Stimulated activated CD4-positive, alpha-beta T cell treated with anti-CD3 and anti-CD28 coated beads, Interleukin-4, amount 100 ng/mL, for 48 hours (primary cell): ENCODE measurements around the gene PRAC2.

ENCODE experiments used
- DNase-seq, 2 donors: peaks; one replicate each; pipeline ENCODE4 v3.0.0-alpha.2; 2020; ENCODE audit warnings: low read depth in 2 of 2

Gene PRAC2

DNA sequence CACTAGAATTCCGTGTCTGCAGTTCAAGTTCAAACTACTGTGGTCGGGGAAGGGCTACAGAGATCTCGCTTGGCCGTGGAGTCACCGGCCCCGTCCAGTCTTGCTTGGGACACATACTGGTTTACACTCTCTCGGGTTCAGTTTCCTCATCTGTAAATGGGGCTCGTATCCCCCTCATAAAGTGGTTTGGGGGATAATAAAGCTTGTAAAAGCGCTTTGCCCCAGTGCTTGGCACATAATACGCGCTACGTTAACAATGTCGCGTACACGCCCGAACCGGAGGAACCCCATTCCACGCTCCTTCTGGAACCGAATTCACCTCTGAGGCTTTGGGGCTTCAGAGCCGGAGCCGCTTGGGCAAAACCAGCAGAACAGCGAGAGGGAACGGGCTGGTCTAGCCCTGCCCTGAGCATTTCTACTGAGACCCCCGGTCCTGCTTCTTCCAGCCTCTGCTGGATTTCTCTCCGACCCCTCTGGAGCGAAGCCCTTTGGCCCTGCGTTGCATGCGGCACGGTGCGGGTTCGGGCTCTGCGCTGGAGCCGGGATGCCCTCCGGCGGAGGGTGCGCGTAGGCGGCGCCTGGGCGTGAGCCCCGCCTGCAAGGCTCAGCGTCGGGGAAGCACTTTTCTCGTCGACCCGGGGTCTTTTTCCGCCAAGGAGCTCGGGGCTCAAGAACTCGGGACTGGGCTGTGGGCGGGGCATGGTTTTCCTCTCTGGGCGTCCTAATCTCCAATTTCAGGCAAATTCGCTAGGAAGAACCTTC lies 31.7 kb downstream of the PRAC2 start:
- no peak for DNase-seq

- DNase-seq = no peak
Measured at GRCh38 chr17:48755356-48755755, 32.4 kb downstream of the PRAC2 start.

- DNase-seq = no peak
Measured at GRCh38 chr17:48756830-48757251, 33.9 kb downstream of the PRAC2 start.

DNA sequence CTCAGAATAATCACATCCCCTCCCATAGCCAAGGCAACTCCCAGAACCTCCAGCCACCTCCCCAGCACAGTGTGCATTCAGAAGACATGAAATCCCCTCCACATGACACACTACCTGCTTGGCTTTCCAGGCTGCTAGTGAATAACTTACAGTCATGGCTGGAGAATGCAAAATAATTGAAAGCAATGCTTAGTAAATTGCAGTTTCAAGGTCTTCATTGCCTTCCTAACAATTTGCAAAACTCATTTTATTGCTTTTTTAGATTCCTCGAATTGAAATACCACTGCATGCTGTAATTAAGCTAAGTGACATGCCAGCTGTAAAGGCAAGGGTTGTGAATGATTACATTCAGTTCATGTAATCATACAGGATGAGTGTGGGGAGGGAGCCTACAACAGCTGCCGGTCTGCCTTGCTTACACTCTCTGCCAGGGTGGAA lies 34.6 kb downstream of the PRAC2 start:
- DNase-seq = no peak

DNA sequence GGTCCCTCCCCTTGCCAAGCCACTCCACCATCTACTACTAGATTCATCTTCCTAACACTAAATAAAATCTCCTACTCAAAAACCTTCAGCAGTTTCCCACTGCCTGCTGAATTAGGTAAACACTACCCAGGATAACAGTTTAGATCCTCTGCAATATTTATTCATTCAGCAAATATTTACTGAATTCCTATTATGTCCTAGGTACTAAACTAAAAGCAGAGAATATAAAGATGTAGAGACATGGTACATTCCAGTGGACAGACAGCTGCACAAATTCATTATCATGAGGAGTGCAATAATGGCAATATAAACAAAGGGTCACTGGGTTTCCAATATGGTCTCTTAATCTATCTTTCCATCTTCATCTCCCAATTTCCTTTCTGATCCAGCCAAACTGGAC lies 36.3 kb downstream of the PRAC2 start:
- DNase-seq = no peak

- no peak for DNase-seq
Measured at GRCh38 chr17:48760411-48760810, 37.4 kb downstream of the PRAC2 start.

DNA sequence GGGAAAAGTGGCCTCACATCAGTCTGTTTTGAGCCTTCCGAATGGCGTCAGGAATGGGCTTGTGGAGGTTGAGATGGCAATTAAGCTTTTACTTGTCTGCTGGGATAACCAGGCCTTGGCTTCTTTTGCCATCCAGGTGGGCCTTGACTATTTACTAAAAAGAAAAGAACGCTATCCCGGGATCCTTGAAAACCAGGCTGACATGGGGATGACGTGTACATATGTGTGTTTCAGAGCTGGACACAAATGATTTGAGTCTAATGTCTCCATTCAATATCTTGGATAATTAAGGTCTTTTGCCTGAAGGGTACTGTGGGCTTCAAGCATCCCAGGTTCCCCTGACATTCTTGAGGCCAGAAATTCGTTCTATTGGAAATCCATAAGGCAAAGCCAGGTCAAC lies 38.1 kb downstream of the PRAC2 start:
- no peak for DNase-seq

DNA sequence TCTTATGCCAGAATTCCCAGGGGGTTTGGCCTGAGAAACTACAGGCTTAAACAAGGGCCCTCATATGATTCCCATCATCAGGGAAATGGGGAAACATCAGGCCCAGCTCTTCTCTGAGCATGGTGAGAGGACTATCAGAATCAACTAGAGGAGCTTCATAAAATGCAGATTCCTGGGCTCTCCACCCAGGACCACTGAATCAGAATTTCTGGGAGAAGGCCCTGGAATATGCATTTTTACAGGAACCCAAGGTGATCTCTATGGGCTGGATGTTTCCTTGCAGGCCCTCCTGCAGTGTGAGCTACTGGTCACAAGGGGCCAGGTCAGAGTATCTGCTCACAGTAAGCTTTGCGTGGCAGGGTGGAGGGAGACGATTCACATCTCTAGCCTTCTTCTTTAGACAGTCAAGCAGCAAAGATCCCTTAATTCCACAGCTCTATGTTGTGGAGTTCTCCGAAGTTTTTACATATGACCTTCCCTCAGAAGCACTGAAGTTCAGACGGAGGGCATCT lies 44.3 kb downstream of the PRAC2 start:
- no peak for DNase-seq

- no peak for DNase-seq
Measured at GRCh38 chr17:48769009-48769675, 46.2 kb downstream of the PRAC2 start.

DNA sequence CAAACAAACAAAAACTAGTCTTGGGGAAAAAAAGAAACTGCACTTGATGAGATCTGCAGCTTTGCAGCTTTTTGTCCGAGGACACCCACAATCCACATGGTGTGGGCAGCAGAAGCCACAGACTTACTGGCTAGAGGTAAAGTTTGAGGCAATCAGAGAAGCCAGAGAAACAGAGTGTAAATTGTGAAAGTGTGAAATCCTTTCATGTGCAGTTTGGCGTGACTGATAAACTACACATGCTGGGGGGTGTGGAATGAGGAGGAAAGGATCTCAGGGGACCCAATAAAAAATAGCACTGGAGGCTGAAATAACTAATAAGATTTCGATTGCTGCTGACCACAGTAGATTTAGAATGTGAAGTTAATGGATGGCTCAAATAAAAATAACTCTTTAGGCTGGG lies 48.0 kb downstream of the PRAC2 start:
- DNase-seq = no peak

- no peak for DNase-seq
Measured at GRCh38 chr17:48773245-48773644, 50.3 kb downstream of the PRAC2 start.
